ENCODE measurements around the gene ERRFI1. TPM values are rescaled to one million over a fixed set of nuclear protein-coding genes. Genes with fewer than 3 reads are reported as not detected.
"Not testable (repeated sequence)": the region's sequence is repeated elsewhere in the genome, so short reads cannot be mapped to it uniquely, and the experiment has no call there.

The ERRFI1 gene
- total and polyA plus RNA-seq, 10 donors = 2.0 to 12.5 (median 7.9) TPM

DNA sequence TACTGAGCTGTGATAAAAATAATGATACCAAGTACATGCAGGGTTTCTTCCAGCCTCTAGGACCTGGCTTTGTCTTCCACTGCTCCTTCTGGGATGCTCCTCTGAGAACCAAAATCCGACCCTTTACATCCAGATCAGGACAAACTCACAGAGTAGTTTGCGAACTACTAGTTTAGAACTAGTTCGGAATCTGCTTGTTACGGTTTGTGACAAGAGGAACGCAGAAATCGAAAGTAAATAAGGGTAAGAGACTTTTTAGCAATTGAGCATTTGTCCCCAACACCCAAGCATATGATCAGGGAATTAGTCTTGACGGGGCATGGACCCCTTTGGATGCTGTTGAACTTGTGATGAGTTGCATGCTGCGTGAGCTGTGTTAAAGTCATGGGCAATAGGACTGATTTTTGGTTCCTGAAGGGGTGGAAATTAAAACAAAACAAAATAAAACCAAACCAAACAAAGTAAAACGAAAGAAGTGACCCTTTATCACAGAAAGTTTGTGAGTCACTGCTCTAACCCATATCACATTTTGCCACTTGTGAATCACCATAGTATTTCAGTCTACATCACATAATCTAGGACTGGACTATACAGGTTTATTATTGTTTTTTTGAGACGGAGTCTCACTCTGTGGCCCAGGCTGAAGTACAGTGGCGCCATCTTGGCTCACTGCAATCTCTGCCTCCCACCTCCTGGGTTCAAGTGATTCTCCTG lies 35.7 kb upstream of the ERRFI1 start:
- Histone ChIP-seq H3K27ac (no peak overlapping the region), H3K9me3 (no peaks in the 10 kb centered on the region), H3K4me1 (no peaks in the 10 kb centered on the region), H3K27me3 (replicated peaks in 1 of 7) (peaks cover 0 to 14% (median 0%) of the 10 kb centered on the region in 7 donors), H3K36me3 (no peaks in the 10 kb centered on the region), H3K4me3 (no peak overlapping the region)
- intact Hi-C loops (cut with DNase I; ENCODE audit: low total_unique reads) = no loop called here
- 83 to 93% (median 91%) methylated on average over 11 of the region's 11 CpGs for WGBS, 5 donors
- TF ChIP-seq POLR2A (IDR thresholded peaks at IDR 0.05) = no peak
- TF ChIP-seq, protein P1, sequence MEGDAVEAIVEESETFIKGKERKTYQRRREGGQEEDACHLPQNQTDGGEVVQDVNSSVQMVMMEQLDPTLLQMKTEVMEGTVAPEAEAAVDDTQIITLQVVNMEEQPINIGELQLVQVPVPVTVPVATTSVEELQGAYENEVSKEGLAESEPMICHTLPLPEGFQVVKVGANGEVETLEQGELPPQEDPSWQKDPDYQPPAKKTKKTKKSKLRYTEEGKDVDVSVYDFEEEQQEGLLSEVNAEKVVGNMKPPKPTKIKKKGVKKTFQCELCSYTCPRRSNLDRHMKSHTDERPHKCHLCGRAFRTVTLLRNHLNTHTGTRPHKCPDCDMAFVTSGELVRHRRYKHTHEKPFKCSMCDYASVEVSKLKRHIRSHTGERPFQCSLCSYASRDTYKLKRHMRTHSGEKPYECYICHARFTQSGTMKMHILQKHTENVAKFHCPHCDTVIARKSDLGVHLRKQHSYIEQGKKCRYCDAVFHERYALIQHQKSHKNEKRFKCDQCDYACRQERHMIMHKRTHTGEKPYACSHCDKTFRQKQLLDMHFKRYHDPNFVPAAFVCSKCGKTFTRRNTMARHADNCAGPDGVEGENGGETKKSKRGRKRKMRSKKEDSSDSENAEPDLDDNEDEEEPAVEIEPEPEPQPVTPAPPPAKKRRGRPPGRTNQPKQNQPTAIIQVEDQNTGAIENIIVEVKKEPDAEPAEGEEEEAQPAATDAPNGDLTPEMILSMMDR (IDR thresholded peaks at IDR 0.05 in 8 of 11, conservative IDR thresholded peaks at IDR 0.05 in 3 of 11) = no peak
- TF ChIP-seq POLR2AphosphoS5 (IDR thresholded peaks at IDR 0.05) = no peak
- DNase-seq = no peak

DNA sequence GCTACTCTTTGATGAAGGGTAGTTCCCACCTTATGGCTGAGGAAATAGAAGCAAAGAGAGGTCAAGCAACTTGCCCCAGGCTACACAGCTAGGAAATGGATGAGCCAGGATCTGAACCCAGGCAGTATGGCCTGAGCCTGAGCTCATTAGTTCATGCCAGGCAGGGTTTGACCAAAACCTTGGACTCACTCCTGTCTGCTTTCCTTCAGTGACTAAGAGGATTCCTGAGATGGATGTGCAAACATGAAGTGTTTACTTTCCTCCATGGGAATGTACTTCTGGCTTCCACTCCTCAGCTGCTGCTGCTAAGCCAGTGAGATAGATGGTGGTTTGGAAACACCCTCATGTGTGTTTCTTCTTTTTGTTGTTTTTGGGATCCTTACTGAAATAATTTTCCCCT lies 35.1 kb upstream of the ERRFI1 start:
- Histone ChIP-seq H3K27me3 (replicated peaks in 1 of 7) (peaks cover 0 to 14% (median 0%) of the 10 kb centered on the region in 7 donors), H3K9me3 (no peaks in the 10 kb centered on the region), H3K36me3 (no peaks in the 10 kb centered on the region), H3K4me3 (no peak overlapping the region), H3K4me1 (no peaks in the 10 kb centered on the region), H3K27ac (no peak overlapping the region)
- intact Hi-C loops (cut with DNase I; ENCODE audit: low total_unique reads) = no loop called here
- no peak for DNase-seq
- TF ChIP-seq POLR2AphosphoS5 (IDR thresholded peaks at IDR 0.05) (no peak), POLR2A (IDR thresholded peaks at IDR 0.05) (no peak)
- TF ChIP-seq, protein P1 (IDR thresholded peaks at IDR 0.05 in 8 of 11, conservative IDR thresholded peaks at IDR 0.05 in 3 of 11) = no peak

DNA sequence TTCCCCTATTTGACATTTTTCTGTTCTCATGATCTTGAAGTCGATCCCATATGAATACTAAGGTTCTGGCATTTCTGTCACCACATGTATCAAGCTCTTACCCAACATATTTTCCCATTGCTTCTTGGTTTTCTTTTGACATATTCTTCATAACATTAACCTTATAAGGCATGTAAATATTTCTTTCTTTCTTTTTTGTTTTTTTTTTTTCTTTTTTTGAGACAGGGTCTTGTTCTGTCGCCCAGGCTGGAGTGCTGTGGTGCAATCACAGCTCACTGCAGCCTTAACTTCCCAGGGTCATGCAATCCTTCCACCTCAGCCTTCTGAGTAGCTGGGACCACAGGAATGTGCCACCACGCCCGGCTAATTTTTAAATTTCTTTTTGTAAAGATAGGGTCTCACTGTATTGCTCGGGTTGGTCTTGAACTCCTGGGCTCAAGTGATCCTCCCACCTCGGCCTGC lies 33.1 kb upstream of the ERRFI1 start:
- WGBS, 5 donors = 80 to 92% (median 85%) methylated on average over 6 of the region's 6 CpGs
- H3K27ac ChIP-seq = no peak overlapping the region
- no peaks in the 10 kb centered on the region for H3K9me3 ChIP-seq
- peaks cover 0 to 13% (median 0%) of the 10 kb centered on the region in 7 donors for H3K27me3 ChIP-seq (replicated peaks in 1 of 7)
- no peaks in the 10 kb centered on the region for H3K4me1 ChIP-seq
- no peak overlapping the region for H3K4me3 ChIP-seq
- intact Hi-C loops (cut with DNase I; ENCODE audit: low total_unique reads) = no loop called here
- TF ChIP-seq POLR2AphosphoS5 (IDR thresholded peaks at IDR 0.05) = no peak
- TF ChIP-seq POLR2A (IDR thresholded peaks at IDR 0.05) = no peak
- TF ChIP-seq, protein P1 (IDR thresholded peaks at IDR 0.05 in 8 of 11, conservative IDR thresholded peaks at IDR 0.05 in 3 of 11) = no peak
- no peak for DNase-seq
- H3K36me3 ChIP-seq = no peaks in the 10 kb centered on the region

DNA sequence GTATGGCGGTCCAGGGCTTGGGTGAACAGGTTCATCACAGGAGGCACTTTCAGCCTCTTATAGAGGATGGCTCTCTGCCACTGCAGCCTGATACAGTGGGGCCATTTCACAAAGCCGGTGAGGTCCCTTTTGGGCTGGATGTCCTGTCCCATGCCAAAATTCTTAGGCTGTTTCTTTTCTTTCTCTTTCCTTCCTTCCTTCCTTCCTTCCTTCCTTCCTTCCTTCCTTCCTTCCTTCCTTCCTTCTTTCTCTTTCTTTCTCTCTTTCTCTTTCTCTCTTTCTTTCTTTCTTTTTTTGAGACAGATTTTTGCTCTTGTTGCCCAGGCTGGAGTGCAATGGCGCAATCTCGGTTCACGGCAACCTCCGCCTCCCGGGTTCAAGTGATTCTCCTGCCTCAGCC lies 31.7 kb upstream of the ERRFI1 start:
- H3K4me1 ChIP-seq; H3K4me3 ChIP-seq; H3K9me3 ChIP-seq; intact Hi-C loops (cut with DNase I; ENCODE audit: low total_unique reads); H3K27me3 ChIP-seq (replicated peaks in 1 of 7); H3K27ac ChIP-seq; DNase-seq; H3K36me3 ChIP-seq: not testable (repeated sequence)
- 95 to 97% (median 95%) methylated on average over 7 of the region's 7 CpGs for WGBS, 5 donors

All from spleen (tissue), 11 donors.